ENCODE measurements around the gene ASXL1.
"Not testable (repeated sequence)": the region's sequence is repeated elsewhere in the genome, so short reads cannot be mapped to it uniquely, and the experiment has no call there.

ASXL1 gene

GRCh38 chr20:32455171-32455900, 97.2 kb downstream of the ASXL1 start:
- DNase-seq, result no peak

GRCh38 chr20:32455901-32456701, 98.0 kb downstream of the ASXL1 start:
- no peak for DNase-seq

- peak; percentile 83 for DNase-seq
These were observed 98.8 kb downstream of the ASXL1 start for GRCh38 chr20:32456869-32457478.

GRCh38 chr20:32457479-32457986, 99.4 kb downstream of the ASXL1 start:
- DNase-seq, result no peak

GRCh38 chr20:32458061-32458836, 100.1 kb downstream of the ASXL1 start:
- no peak for DNase-seq

GRCh38 chr20:32458837-32459220, 100.7 kb downstream of the ASXL1 start:
- no peak for DNase-seq

DNA sequence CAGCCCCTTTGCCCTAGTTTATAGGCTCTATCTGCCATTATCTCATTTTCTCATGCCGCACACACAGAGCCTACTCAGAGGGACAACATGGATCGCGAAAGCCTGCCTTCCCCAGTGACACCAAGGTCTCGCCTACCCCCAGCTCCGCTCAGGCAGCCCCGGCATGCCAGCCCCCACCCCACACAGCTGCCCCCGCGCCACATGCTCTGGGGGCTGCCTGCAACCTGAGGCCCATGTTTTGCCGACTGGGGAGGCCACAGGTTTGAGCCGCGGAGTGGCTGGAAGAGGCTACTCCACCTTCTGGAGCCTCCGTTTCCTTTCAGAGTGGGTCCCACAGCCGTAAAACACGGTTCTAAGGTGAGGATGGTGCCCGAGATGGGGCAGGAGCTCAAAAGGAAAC, 102.1 kb downstream of the ASXL1 start:
- DNase-seq, result no peak

DNA sequence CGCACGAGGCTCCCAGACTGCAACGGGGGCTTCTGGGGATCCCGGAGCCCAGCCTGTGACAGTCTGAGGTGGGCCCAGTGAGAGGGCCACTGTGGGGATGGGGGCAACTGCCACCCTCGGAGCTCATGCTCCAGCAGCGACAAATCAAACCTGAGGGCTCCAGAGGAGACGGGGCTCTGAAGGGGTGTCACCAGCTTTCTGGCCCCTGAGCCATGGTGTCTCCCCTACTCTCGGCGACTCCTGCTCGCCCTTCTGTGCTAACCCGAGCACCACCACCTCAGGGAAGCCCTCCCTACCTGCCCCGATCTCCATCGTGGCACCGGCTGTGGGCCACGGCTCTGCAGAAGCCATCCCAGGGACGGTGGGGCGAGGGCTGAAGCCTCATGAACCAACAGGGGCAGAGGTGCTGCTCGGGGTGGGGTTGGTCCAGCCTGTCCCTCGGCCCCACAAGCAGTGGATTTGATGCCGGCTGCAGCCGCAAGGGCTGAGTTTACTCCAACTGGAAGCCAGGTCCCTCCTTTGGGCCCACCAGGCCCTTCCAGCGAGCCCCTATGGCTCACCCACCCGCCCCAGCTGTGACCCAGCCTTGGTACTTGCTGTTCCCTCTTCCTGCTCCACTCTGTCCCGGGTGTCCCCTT, 102.7 kb downstream of the ASXL1 start:
- no peak for DNase-seq

- no peak for DNase-seq
These were observed 103.9 kb downstream of the ASXL1 start for GRCh38 chr20:32461836-32462600.

- no peak for DNase-seq
These were observed 104.9 kb downstream of the ASXL1 start for GRCh38 chr20:32462900-32463641.

DNA sequence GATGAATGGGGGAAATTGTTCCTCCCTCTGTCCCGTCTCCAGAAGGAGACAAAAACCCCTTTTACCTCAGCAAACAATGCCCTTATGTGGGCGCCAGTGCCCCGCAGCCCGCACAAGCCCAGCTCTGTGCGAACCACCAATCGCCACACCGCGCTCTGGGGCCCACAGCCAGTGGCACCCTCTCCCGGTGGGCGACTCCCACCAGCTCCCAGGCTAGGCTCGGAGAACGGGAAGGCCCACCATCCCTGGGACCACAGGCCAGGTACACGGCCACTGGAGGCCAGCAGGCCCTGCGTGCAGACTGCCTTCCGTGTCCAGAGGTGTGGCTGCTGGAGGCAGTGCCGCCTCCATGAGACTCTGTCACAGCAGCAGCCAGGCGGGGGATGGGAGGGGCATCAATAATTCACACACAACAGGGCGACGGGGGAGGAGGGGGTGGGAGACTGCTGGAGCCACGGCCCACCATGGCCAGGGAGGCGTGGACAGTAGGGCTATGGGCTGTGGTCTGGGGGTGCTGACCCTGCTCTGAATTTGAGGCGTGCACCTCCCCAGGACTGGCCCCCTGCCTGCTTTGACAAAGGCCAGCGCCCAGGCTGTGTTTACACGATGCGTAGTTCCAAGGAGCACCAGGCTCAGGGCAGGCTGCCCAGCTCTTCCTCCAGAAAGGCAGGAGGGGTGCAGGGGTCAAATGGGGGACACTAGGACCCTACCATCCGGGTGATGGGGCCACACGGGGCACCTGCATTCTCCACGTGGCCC, 105.7 kb downstream of the ASXL1 start:
- no peak for DNase-seq

DNA sequence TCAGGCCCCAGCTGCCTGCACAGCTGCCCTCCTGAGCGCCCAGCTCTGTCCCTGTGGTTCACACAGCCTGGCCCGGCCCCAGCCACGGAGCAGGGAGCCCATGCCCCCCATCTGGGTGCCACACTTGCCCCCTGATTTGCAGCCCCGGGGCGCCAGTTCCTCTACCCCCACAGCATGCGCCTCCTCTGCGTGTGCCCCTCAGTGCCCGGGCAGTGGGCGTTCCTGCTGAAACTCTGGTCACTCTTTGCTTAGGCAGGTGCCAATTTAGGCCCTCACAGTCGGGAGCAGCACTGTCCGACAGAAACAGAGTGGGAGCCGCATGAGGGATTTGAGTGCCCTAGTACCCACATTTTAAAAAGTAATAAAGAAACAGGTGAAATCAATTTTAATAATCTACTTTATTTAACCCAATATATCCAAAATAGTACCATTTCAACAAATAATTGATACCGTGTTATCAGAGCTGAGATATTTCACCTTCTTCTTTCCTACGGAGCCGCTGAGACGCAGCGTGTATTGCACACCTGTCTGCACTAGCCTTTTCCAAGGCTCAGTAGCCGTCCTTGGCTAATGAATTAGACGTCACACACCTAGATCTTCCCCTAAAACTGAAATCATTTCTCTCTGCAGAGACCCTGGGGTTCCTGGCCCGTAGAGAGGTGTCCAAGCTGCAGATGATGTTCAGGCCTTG, 106.4 kb downstream of the ASXL1 start:
- no peak for DNase-seq

DNA sequence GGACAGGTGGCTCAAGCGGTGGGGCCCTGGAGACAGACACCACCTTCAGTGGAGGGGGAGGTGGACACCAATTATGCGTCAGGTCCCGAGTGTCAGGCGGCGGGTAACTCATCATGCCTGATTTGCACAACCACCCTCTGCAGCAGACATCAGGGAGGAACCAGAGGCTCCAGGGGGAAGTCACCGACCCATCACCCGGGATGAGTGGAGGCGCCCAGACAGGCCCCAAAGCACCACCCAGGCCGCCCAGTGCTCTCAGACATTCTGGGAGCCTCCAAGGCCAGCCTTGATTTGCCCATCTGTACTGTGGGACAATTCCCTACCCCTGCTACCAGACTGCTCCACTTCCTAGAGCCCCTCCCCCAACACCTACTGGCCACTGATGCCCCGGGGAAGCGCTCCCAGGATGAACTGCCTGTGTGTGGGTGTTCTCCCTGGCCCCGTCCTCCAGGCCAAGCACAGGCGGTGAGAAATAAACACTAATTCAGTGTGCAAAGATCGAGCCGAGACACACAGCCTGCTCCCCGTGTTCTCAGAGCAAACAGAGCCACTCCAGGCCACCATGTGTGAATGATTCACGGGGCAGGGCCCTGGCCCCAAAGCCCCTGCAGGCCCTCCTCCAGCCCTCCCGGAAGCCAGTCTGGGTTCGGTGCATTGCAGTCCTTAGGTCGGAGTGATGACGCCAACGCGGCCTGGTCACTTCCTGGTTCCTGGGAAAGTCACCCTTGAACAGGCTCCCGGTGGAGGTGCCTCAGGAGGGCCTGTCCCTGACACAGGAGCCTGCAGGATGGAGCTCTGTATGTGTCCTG, 107.2 kb downstream of the ASXL1 start:
- DNase-seq, result no peak

- not testable (repeated sequence) for DNase-seq
These were observed 108.0 kb downstream of the ASXL1 start for GRCh38 chr20:32465901-32466675.

DNA sequence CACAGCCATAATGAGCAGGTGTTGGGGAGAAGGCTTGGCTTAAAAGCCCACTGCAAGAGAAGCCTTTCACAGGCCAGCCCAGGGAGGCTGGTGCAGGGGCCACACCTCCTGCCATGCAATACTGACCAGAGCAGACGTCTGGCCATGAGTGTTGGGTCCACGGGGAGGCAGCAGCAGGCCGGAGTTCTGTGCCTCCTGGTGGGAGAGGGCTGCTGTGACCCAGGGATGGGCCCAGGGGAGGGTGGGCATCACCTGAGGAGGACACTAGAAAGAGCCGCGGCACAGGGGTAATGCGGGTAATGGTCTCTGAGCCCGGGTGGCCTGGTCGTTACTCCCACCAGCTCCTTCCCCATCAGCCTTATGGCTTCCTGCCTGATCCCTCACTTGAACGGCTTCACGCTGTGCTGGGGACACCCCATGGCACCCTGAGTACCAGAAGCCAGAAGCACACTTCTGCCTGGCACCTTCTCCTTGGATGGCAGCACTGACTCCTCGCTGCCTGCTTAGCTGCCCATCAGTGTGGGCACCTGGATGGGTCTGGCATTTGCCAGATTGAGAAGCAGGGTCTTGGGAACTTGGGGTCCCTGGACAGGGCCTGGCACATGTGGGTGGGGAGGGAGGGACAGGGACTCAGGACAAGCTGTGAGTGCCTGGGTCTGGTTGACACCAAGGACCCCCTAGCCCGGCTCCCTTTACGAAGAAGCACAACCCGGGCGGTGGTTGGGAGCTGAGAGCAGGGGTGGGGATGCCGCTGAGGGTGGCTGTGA, 108.8 kb downstream of the ASXL1 start:
- no peak for DNase-seq

DNA sequence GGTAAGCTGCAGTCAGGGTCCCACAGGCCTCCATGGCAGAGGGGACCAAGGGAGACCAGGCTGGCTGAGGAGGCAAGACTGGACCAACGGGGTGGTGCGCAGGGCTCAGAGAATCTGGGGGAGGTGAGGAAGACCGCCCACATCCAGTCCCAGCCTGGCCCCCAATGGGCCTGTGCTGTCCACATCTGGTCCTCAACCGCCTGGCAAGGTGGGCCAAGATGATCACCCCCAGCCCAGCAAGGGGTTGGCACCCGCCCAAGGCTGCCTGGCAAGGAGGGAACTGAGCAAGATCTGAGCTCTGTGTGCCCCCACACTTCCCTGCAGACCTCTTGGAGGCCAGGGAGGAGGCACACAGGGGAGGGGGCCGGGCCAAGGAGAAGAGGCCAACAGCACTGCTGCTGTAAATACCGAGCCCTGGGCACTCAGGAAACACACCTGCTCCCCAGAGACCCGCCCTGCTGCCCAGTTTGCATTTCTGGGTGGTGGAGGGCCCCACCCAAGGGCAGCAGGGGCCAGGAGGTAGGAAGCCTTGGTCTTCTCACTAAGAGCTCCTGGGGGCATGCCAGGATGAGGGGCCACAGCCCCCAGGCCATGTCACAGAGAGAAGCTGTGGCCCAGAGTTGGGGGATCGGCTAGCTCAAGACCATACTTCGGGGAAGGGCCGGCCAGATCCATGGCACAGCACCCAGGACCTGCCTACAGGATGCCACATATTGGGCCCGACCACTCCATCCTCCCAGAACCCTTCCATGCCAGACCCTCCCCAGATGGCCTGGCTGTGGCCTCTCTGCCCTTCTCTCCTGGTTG, 109.6 kb downstream of the ASXL1 start:
- no peak for DNase-seq

All from right forelimb (tissue), 1 donor.